GM19324 (cell line): Measurements from ENCODE around the gene HOXA1.

Experiments
- ATAC-seq: cut with Tn5 transposase; IDR thresholded peaks from one replicate; pipeline ENCODE4 v1.9.1; 2021; ENCODE audit warnings: mild to moderate bottlenecking, moderate library complexity; ENCODE audit not compliant: unreplicated experiment, low FRiP score

The HOXA1 gene

GRCh38 chr7:27095897-27096767 is at the start of gene HOXA1:
Gene HOXA1 (minus strand): TSS chr7:27096000. CDS start chr7:27095912, 88 bp downstream.
- ATAC-seq: peak; percentile 87

- no peak for ATAC-seq
Observed at GRCh38 chr7:27145165-27145913, 49.5 kb upstream of the HOXA1 start.

GRCh38 chr7:27144781-27145164 is 49.0 kb upstream of the HOXA1 start:
- no peak for ATAC-seq

- no peak for ATAC-seq
Observed at GRCh38 chr7:27143950-27144780, 48.4 kb upstream of the HOXA1 start.

- no peak for ATAC-seq
Observed at GRCh38 chr7:27143023-27143949, 47.5 kb upstream of the HOXA1 start, which contains the start of gene HOXA5. Gene HOXA5 (minus strand): TSS chr7:27143681. CDS start chr7:27143607, 74 bp downstream.

- ATAC-seq: no peak
Observed at GRCh38 chr7:27142580-27143022, 46.8 kb upstream of the HOXA1 start.

- no peak for ATAC-seq
Observed at GRCh38 chr7:27141923-27142579, 46.3 kb upstream of the HOXA1 start.

GRCh38 chr7:27141137-27141922 is 45.5 kb upstream of the HOXA1 start:
- ATAC-seq: no peak

GRCh38 chr7:27140126-27140857 is 44.5 kb upstream of the HOXA1 start:
- no peak for ATAC-seq

- ATAC-seq: no peak
Observed at GRCh38 chr7:27139334-27140125, 43.7 kb upstream of the HOXA1 start.

- ATAC-seq: no peak
Observed at GRCh38 chr7:27138985-27139333, 43.2 kb upstream of the HOXA1 start.

- ATAC-seq: no peak
Observed at GRCh38 chr7:27138472-27138871, 42.7 kb upstream of the HOXA1 start.

GRCh38 chr7:27137640-27138315 is 42.0 kb upstream of the HOXA1 start:
- no peak for ATAC-seq

GRCh38 chr7:27134392-27134791 is 38.6 kb upstream of the HOXA1 start:
- no peak for ATAC-seq

GRCh38 chr7:27133409-27134231 is 37.8 kb upstream of the HOXA1 start:
- ATAC-seq: no peak

- no peak for ATAC-seq
Observed at GRCh38 chr7:27132978-27133377, 37.2 kb upstream of the HOXA1 start.
